HG03159 (cell line): ENCODE results near the gene ITGB4.

ENCODE experiments used
- ATAC-seq: cut with Tn5 transposase; IDR thresholded peaks from one replicate; pipeline ENCODE4 v1.9.1; 2021; ENCODE audit warnings: mild to moderate bottlenecking, moderate library complexity; ENCODE audit not compliant: unreplicated experiment

Gene ITGB4

DNA sequence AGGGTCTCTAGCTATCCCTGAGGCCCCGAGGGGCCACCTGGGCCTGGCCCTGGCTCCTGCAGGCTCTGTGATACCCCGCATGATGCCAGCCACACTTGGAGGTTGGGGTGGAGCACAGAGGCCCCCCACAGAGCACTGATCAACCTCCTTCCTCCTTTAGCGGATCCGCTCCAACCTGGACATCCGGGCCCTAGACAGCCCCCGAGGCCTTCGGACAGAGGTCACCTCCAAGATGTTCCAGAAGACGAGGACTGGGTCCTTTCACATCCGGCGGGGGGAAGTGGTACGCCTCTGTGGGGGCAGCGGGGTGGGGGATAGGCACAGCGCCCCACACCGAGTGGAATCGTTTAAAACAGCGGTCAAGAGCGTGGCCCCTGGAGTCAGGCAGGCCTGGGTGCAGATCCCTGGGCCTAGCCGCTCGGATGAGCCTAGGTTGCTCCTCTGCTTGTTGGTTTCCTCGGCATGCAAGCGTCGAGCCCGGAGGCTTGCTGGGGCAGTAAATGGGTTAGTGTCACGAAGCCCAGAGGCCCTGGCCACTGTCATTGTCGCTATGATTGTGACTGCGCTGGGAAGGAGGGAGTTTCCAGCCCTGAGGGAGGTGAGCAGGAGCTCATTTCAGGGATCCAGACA lies 9.9 kb downstream of the ITGB4 start:
- ATAC-seq, result no peak

GRCh38 chr17:75731716-75732498 lies 10.6 kb downstream of the ITGB4 start:
- ATAC-seq, result no peak

DNA sequence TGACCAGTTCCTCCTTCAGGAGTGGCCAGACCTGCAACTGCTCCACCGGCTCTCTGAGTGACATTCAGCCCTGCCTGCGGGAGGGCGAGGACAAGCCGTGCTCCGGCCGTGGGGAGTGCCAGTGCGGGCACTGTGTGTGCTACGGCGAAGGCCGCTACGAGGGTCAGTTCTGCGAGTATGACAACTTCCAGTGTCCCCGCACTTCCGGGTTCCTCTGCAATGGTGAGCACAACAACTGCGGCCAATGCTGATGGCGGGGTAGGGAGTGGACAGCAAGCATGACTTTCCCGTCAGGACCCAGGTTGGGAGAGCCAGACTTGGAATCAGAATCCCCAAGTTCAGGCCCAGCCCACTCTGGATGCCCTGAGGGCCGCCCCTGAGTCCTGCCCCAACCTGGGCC lies 12.2 kb downstream of the ITGB4 start:
- ATAC-seq, result no peak

- no peak for ATAC-seq
These were observed 13.5 kb downstream of the ITGB4 start for GRCh38 chr17:75734674-75735294.

DNA sequence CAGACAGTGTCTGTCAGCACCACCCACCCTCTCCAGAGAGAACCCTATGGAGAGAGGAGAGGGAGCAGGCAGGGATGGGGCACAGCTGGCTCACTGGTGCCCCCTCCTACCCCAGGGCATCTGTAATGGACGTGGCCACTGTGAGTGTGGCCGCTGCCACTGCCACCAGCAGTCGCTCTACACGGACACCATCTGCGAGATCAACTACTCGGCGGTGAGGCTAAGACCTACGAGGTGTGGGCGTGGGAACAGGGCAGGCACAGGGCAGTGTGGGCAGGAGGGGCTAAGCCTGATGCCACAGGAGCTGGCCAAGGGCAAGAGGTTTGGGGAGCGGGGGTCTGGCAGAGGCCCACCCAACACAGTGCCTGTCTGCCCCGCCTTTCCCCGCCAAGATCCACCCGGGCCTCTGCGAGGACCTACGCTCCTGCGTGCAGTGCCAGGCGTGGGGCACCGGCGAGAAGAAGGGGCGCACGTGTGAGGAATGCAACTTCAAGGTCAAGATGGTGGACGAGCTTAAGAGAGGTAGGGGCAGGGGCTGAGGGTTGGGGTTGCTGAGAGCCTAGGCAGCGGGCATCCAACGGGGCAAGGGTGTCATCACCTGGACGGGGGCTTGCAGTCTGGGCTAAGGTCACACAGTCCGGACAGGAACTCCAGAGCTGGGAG lies 15.0 kb downstream of the ITGB4 start:
- ATAC-seq, result no peak

DNA sequence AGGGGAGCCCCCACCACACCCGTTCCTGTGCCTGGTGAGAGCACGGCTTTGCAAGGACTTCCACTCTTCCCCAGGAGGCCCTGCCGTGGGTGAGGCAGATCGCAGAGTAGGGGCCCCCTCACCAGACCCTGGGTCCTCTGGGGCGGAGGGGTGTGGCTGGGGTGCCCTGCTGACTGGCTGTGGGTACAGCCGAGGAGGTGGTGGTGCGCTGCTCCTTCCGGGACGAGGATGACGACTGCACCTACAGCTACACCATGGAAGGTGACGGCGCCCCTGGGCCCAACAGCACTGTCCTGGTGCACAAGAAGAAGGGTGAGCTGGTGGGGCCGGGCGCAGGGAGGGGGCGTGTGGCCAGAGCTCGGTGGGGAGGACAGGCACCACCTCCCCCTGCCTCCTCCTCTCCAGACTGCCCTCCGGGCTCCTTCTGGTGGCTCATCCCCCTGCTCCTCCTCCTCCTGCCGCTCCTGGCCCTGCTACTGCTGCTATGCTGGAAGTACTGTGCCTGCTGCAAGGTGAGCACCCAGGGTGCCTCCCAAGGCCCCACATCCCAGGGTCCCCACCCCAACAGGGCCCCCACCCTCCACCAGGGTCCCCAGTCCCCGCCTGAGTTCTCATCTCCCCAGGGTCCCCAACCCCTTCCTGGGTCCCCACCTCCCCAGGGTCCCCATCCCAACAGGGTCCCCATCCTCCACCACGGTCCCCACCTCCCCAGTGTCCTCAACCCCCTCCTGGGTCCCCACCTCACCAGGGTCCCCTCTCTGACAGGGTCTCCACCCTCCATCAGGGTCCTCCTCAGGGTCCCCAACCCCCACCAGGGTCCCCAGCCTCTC lies 16.1 kb downstream of the ITGB4 start:
- ATAC-seq, result no peak

DNA sequence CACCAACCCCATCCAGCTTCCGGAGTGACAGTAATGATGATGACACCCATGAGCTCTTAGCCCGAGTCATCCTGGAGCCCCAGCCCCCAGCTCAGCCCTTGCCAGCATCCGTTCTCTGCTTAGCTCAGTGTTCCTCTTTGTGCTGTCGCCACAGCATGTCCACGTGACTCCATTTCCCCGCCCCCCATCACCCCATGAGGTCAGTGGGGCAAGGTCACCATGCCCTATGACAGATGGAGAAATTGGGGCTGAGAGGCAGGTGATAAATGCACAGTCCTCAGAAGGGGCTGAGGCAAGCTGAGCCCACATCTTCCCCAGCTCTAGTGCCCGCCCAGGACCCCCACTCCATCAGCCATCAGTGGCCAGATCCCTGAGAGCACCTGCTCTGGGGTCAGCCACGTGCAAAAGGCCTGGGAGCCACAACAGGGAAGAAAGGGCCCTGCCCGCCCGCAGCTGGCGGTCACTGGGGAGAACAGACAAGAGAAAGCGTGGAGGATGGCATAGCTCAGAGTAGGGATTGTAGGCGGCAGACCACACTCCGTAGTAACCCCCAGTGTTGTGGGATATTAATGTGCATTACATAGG lies 17.1 kb downstream of the ITGB4 start:
- no peak for ATAC-seq

DNA sequence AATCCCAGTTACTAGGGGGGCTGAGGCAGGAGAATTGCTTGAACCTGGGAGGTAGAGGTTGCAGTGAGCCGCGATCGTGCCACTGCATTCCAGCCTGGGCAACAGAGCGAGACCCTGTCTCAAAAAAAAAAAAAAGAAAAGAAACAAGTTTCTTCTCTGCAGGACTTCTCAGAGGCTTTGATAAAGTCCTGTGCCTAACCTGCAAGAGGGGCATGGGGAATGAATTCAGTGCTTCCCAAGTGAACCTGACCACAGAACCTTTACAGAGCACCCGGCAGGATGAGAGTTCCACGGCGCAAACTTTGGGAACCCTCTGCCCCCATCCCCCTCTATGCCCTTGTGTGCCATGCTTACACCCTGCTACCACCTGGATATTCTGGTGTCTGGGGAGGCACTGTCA lies 17.9 kb downstream of the ITGB4 start:
- no peak for ATAC-seq

GRCh38 chr17:75739801-75740200 lies 18.5 kb downstream of the ITGB4 start:
- no peak for ATAC-seq

GRCh38 chr17:75740215-75740614 lies 19.0 kb downstream of the ITGB4 start:
- no peak for ATAC-seq

DNA sequence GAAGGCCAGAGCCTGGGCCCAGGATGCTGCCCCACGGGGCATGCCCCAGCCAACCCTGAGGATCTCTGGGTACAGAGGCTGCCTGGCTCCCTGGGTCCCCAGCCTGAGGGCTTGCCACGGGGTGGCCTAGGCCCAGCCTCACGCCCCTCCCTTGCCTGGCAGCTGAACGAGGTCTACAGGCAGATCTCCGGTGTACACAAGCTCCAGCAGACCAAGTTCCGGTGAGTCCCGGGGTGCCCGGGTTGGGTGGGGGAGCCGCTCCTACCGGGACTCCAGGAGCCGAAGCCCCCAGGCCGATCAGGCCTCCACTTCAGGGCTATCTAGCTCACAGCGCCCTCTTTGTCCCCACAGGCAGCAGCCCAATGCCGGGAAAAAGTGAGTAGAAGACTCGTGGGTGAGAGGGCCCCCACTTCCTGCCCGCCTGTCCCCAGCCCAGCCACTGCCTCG lies 19.4 kb downstream of the ITGB4 start:
- no peak for ATAC-seq

DNA sequence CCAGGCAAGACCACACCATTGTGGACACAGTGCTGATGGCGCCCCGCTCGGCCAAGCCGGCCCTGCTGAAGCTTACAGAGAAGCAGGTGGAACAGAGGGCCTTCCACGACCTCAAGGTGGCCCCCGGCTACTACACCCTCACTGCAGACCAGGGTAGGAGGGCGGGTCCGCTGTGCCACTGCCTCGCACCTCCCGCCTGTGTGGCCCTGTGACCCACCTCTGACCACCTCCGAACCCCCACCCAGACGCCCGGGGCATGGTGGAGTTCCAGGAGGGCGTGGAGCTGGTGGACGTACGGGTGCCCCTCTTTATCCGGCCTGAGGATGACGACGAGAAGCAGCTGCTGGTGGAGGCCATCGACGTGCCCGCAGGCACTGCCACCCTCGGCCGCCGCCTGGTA lies 21.1 kb downstream of the ITGB4 start:
- ATAC-seq, result no peak

DNA sequence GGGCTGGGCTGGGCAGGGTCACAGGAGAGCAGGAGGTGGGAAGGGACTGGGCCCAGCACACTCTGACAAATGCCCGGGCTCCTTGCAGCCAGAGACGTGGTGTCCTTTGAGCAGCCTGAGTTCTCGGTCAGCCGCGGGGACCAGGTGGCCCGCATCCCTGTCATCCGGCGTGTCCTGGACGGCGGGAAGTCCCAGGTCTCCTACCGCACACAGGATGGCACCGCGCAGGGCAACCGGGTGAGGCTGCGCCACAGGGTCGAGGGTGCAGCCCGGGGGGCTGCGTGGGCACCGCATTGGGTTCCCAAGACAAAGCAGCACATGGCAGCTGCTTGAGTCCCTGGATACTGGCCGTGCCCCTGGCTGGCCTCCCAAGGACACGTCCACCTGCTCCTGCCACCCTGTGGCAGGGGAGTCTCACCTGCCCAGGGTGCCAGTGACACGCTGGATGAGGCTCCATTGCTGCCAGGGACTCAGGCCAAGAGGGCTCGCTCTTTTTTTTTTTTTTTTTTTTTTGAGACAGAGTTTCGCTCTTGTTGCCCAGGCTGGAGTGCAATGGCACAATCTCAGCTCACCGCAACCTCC lies 22.5 kb downstream of the ITGB4 start:
- no peak for ATAC-seq

DNA sequence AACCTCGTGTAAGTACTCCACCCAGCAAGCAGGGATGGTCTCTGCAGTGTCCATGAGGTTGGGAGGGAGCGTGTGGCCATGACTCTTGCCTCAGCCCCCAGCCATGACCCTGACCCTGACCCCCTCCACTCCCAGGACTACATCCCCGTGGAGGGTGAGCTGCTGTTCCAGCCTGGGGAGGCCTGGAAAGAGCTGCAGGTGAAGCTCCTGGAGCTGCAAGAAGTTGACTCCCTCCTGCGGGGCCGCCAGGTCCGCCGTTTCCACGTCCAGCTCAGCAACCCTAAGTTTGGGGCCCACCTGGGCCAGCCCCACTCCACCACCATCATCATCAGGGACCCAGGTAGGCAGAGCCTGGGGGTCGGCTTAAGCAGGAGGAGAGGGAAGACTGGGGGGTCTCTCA lies 27.4 kb downstream of the ITGB4 start:
- no peak for ATAC-seq

- no peak for ATAC-seq
These were observed 28.5 kb downstream of the ITGB4 start for GRCh38 chr17:75749545-75750389.

GRCh38 chr17:75750661-75751423 lies 29.6 kb downstream of the ITGB4 start:
- no peak for ATAC-seq

- ATAC-seq, result no peak
These were observed 30.6 kb downstream of the ITGB4 start for GRCh38 chr17:75751676-75752404.

DNA sequence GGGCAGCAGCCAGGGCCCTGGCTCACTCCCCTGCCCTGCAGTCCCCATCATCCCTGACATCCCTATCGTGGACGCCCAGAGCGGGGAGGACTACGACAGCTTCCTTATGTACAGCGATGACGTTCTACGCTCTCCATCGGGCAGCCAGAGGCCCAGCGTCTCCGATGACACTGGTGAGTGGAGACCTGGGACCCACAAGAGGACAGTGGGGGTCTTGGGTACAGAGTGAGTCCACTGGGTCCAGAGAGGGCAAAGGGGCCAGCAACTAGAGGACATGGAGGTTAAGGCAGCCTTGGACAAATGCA lies 31.1 kb downstream of the ITGB4 start:
- no peak for ATAC-seq
